HG03460 (cell line): ENCODE data around the gene LRP1B.

Experiments used
- ATAC-seq: cut with Tn5 transposase; IDR thresholded peaks from one replicate; pipeline ENCODE4 v1.9.1; 2021; ENCODE audit not compliant: unreplicated experiment

LRP1B gene

DNA sequence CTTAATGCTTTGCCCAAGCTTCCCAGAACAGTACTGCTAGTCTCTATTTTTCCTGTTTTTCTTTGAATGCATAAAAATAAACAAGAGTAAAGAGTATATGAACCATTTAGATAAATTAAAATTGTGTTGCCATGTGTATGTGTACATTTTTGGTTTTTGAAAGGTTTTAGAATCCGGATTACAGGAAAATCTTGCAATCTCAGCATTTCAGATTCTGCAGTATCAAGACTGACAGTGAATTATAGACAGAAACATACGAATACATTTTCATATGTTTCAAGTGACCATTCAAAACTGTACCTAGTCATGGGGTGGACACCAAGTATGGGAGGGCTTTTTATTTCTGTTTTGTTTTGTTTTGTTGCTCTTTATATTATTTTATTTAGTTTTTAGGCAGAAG is 604.1 kb downstream of the LRP1B start:
- ATAC-seq = no peak

DNA sequence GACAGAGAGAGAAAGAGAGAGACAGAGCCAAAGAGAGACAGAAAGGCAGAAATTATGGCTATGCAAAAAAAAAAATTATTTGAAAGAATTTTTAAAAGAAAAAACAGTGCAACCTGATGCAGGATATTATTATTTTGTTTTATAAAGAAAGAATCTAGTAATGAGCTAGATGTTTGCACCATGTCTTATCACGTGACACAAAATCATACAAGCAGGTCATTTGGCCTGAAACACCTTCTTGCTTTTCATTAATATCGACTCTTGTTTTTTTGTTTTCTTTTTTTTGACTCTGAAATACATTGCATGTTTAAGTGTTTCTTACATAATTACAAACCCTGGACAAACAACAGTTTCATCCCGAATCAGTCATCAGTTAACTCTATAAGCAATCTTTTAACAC is 606.0 kb downstream of the LRP1B start:
- no peak for ATAC-seq

DNA sequence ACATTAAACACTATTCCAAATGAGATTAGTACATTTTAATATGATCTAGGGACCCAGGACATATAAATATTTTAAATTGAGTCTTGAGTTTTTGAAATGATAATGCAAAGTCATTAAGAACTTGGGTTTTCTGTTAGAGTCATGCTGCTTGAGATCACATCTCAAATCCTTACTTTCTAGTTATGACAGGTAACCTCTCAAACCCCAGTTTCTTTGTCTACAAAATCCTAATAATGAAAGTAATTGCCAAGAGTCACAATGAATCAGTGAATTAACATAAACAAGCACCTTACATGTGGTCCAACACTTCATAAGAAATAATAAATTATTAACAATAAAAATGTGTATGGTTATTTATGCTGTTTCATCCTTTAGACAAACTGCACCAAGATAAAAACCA is 607.6 kb downstream of the LRP1B start:
- peak; percentile 55 for ATAC-seq

DNA sequence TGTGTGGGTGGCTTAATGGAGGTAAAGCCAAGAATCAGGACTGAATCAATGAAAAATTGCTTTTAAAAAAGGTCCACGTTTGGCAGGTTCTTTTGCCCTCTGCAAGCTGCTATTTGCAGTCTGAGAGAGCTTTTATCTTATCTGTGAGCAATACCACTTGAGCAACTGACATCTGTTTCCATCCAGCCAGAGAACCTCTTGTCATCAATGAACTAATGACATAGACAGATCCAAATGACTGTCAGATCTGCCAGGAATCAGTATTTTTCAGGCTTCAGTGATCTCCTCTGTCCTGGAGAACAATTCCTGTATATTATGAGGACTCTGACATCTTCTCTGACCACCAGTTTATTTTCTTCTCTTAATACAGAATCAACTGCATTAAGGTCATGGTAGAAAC is 608.1 kb downstream of the LRP1B start:
- ATAC-seq = peak; percentile 6

DNA sequence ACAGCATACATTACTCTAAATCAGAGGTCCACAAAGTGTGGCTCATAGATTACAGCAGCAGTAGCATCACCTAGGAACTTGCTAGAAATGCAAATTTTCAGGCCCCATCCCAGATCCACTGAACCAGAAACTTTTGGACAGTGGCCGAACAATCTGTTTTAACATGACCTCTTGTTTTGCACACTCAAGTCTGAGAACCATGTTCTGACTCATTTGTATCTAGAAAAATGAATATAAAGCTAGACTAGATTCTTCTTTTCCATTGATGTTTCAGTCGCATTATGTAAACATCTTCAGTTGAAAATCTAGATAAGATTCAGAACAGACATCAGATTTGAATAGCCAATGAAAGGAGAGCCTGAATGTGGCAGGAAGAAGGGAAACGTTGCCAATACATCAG is 608.8 kb downstream of the LRP1B start:
- no peak for ATAC-seq

DNA sequence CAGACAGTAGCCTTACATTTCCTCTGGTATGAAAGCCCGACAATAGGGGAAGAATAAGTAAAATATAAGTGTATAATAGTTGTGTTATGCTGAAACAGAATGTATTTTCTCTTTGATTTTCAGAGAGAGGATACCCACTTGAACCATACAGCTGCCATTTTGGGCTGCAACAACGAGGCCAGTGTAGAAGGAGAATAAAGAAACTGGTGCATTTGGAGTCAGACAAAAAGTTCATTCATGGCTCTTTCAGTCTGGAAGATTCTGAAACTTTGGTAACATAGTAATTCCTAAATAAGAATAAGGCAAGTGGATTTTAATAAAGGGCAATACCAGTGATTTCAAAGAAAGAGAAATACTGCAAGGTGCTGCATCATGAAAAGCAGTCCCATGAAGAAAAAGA is 610.9 kb downstream of the LRP1B start:
- ATAC-seq = no peak

DNA sequence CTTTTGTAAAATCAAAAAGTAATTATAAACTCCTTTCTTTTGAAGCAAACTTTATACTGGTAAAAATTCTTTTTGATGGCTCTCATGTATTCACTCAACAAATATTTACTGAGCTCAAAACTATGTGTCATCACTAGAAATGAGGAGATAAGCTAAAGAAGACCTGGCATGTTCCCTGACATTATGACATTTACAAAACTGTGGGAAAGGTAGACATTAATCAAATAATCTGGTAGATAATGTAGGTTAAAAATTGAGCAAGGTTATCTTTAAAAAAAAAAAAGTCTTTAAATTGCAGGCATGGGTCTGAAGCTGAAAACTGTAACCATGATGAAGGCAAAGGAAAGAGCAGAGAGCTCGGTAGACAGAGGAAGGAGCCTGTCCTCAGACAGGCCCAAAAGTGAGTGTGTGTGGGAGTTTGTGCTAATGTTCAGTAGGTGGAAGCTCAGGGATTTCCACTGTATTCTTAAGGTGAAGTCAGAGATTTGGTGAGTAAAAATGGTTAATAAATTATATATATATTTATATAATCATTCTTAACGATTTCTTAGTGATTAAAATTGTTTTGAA is 612.9 kb downstream of the LRP1B start:
- ATAC-seq = no peak

DNA sequence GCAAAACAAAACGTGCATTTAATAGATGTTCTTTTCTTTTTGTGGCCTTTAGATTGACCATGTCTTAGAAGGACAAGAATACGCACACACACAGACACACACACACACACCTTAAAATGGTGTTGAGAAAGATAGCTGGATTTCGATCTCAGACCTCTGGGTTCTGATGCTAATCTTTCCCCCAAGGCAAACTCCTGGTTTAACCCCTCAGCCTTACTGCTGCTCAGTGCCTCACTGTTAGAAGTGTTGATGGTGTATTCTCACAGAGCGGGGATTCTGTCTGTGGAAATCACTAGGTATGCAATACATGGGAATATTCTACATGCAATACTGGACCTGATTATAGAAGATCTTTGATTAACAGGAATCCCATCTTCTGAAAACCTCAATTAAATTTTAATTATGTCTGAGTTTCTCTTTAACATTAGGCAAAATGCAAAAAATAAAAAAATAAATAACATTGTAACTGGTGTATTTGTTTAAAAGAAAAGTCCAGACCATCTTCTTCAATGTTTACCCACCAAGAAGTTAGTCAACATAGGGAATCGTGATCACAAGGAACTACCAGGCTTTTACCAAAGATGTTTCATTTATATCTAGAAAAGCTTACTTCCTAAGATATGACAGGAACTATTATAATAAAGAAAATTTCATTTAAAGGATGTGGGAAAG is 613.5 kb downstream of the LRP1B start:
- ATAC-seq = no peak

DNA sequence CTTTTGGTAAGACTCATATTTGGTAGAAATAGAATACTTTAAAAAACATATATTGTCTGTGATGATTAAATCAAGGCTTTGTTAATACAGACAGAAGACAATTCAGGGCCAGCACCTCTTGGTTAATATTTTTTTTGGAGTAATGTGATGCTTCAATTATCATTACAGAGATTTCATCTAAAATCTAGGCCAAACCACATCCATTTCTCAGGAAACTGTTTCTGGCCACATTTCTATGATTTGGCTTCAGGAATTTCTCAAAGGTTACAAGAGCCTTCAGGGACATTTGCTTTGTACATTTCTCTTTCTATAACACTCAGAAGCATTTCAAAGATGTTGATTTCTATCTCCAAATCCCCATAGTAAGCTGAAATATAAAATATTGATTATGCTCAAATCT is 614.9 kb downstream of the LRP1B start:
- ATAC-seq = no peak

DNA sequence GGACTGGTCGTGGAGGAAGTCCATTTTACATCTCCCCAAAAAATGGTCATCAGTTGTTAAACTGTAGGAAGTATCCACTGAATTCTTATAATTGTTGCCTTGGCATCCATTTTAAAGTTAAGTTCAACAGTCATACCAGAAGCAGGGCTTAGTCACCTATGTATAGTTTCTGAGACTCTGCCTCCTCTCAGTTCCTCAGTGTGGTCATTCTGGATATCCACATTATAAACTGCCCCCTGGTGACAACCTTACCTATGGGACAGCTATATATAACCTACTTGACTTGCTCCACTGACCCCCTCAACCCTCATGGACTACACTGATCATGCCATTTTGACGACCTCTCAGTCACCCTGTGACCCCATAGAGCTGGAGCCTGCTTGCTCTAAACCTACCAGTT is 617.0 kb downstream of the LRP1B start:
- peak; percentile 100 for ATAC-seq

DNA sequence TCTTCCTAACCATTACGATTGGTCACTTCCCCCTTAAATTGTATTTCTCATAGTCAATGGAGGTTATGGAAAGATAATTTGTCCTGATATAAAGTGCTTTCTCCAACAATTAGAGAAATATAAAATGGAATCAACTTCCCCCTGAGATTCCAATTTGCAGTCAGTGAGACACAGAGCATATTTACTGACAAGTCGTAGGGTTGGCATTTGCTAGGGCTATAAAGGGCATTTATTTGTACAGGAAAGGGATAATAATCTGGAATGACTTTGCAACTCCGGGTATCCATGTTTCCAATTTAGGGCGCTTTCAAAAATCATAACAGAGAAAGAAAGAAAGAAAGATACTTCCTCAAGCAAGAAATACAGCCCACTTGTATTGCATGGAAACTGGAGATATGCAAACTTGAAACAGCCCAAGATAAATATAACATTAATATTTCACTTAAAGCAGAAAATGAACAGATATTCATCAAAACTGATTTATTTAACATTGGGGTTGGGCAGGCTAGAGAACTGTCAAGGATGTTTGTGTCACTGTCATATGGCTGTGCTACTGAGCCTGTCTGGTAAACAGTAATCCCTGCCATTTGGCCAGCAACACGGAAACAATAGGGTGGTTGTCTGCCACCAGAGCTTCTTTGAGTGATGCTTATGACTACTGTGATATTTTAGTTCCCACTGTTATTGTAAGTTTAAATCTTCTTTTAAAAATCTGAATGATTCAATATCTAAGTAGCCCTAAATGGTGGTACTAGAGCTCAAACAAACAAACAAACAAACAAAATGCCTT is 621.8 kb downstream of the LRP1B start:
- ATAC-seq = no peak

DNA sequence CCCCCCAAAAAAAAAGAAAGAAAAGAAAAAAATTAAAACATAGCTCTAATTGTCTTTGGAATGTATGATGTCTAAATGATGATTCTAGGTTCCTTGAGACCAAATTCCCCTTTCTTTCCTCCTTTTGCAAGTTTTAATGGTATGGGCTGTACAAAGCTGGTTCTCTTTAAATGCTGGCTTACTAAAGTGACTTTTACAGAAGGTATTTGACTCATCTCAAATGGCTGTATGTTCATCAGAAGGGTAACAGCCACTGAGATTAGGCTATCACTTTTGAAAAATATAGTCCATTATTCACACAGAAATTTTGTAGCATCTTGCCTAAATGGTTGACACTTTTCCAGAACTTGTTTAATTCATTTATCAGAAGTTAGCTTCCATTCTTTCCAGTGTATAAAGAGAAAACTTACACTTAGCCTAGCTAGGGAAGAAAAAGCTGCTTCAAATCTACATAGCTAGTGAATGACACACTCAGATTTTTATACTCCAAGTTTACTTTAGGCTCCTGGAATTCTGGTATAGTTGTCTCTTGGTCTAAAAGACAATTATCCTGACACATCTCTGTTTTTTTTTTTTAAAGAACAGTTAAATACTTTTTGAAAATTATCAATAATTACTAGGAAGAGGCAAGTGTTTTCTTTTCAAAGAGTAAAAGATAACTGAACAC is 622.6 kb downstream of the LRP1B start:
- ATAC-seq = no peak

DNA sequence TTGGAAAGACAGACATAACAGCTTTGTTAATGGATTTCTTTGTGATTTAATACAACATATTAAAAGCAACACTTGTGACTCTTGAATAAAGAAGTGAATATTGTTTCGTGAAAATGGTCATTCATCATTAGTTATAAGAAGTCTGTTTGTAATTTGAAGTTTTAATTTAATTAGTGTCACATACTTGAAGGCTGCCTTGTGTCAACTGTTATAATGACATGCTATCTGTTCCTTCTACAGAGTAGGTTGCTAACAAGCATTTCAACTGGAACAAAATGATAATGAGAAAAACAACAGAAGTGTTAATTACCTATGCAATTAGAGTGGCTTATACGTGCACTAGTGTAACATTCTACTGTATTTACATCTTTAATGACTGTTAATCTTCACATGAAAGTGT is 624.7 kb downstream of the LRP1B start:
- no peak for ATAC-seq

DNA sequence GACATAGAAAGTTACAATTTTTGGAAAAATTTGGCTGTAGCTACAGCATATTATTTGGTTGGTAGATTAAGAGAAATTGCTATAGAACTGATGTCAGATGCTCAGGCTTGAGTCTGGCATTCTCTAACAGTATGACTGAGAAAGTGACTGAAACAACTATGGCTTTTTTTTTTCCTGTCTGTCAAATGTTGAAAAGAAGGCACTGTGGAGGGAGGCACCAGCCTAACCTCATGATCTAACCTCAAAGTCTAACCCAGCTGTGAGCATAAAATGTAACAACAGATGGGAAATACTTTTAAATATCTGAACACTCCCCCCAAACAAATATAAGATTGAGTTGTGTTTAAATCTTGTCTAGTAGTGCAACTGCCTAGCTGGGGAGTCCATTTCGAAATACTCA is 629.1 kb downstream of the LRP1B start:
- no peak for ATAC-seq

DNA sequence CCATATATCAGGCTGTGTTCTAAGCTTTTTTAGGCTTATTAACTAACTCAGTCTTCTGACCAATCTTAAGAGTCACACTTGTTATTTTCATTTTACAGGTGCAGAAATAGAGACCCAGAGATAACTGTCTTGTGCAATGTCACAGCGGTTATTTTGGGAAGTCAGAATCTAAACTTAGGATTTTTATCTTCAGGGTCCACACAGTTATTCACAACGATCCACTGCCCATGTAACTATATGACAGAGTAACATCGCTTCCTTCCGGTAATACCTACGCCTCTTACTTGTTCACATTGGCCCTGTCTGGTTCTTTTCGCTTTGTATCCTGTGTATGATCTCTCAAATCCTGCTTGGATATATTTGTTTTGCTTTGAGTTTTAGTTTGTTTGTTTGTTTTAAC is 631.7 kb downstream of the LRP1B start:
- ATAC-seq = no peak

DNA sequence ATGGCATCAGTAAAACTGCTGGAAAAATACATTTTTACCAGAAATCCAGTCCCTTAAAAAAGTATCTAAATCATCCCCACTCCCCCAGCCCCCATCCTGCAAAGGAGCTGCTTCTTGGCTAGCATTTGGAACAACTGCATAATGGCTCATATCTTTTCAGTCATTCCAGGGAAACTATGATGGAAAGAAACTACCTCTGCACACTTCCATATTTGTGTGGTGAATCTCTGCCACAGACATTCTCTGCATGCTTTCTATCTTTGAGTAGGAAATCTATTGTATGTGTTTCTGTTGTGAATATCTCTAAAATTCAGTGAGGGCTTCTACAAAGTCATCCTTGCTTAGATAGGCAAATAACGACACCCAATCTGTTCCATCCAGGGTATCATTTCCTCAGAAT is 632.3 kb downstream of the LRP1B start:
- ATAC-seq = no peak

DNA sequence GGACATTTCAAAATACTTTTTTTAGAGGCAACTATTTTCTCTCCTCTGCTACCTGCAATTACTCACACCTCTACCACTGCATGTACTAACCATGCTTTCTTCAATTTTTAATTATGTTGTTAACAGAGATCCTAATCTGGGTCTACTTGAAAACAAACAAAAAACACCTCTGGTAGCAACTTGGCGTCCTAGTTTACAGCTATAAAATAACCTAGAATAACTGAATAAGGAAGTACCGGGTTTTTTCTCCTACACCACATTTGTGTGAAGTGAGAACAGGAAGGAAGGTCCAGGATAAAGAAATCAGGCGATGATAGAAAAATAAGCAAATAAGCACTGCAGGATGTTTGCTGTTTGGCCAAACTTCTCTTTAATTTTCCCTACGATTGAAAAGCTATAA is 633.5 kb downstream of the LRP1B start:
- ATAC-seq = no peak

DNA sequence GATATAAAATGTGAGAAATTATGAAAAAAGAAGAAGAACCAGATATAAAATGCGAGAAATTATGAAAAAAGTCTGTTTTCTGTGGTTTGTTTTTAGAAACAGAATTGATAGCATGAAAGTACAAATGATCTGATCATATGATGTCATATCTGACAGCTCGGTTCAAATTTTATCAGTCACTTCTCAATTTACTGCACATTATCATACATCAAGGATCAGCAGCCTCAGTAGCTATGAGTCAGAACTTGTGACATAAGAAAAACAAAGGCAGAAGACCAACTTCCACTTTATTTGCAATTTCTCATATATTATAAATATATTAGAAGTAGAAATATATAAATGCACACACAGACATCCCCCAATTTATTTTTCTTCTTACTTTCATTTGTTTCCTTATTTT is 634.0 kb downstream of the LRP1B start:
- ATAC-seq = no peak

DNA sequence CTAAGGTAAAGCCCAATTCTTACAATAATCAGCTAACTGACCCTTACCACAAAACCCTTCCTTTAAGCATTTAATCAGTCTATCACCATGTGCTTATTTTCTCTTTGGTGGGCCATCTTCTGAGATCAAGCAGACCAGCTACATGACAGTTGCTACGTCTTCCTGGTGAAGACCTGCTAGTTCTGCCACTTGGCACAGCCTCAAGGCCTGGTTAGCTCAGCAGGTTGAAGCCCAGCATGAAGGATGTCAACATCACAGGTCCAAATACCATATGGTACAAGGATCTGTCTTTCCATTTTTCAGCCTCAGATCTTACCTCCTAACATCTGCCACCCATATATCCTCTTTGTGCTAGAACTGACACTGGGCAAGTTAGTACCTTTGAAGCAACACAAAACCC is 636.9 kb downstream of the LRP1B start:
- ATAC-seq = no peak

DNA sequence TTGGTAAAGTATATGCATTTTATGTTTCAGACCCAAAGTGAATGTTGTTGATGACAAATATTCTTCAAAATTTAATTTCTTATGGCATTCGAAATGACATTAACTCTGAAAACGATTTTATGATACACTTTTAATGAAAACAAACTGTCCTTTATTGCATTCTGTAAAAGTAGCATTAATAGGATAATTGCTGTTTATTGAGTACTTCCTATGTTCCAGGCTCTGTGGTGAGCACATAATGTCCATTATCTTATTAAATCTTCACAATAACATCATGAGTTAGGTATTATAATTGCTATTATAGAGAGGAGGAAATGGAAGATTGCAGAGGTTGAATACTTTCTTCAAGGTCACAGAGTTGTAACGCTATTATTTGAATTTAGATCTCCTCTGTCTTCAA is 638.0 kb downstream of the LRP1B start:
- no peak for ATAC-seq

DNA sequence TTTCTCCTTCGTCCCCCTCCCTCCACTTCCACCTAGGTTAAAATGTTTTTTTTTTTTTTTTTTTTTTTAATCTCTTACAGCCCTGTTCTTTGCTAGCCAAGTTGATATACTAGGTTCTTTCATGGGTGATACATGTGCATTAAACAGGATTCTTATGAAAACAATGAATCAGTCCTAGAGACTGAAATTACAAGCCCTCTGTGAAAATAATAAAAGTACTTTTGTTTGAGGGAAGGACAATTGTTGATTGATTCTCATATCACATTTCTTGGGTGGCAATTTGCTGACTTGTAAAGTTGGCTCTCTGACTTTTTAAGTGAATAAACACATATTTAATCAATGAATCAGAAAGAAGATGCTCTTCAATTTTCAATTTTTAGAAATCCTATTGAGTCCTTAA is 639.9 kb downstream of the LRP1B start:
- ATAC-seq = no peak

DNA sequence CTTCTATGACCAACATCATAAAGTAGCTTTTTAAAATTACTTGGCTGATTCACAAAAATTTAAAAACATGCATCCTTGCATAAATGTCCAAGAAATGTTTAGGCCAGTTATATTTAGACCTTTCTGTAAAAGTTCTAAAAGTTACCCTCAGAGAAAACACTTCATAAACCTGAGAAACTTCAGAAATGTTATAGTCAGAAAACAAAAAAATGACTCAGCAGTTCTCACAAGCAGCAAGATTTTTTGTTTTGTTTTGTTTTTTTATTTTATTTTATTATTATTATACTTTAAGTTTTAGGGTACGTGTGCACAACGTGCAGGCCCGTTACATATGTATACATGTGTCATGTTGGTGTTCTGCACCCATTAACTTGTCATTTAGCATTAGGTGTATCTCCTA is 648.1 kb downstream of the LRP1B start:
- no peak for ATAC-seq
